SU-DHL-6 (cell line): Measurements from ENCODE around the gene RPTOR.

Source experiments
- H2AFZ ChIP-seq: fragments of 200-600 bp; sonication (generic); 2 replicates; pipeline ENCODE4 v1.6.1; 2014; ENCODE audit warnings: low read depth, mild to moderate bottlenecking, moderate library complexity, mixed read lengths, antibody characterized with exemption, low read length; ENCODE audit not compliant: severe bottlenecking
- H3F3A ChIP-seq: fragments of 200-600 bp; shearing (Covaris generic); 2 replicates; pipeline ENCODE4 v1.6.0; 2016; ENCODE audit warnings: antibody characterized with exemption, mild to moderate bottlenecking; ENCODE audit not compliant: insufficient read depth
- H3K27ac ChIP-seq: fragments of 200-600 bp; sonication (generic); 2 replicates; pipeline ENCODE4 v1.5.1; 2016; ENCODE audit warnings: low read depth, mild to moderate bottlenecking, low read length, moderate library complexity, mixed read lengths
- H3K27me3 ChIP-seq: fragments of 200-600 bp; sonication (generic), shearing (Covaris generic); 2 replicates; pipeline ENCODE4 v1.6.0; 2014; ENCODE audit warnings: mild to moderate bottlenecking, low read length
- H3K36me3 ChIP-seq: fragments of 200-600 bp; sonication (generic); 2 replicates; pipeline ENCODE4 v1.6.1; 2014; ENCODE audit warnings: mild to moderate bottlenecking, low read length, mixed read lengths
- H3K4me2 ChIP-seq: fragments of 300-600, 200-600 bp; shearing (Covaris generic), sonication (generic); 2 replicates; pipeline ENCODE4 v1.6.0; 2014; ENCODE audit warnings: low read length, low read depth, mild to moderate bottlenecking; ENCODE audit not compliant: poor library complexity, severe bottlenecking
- H3K4me3 ChIP-seq: fragments of 200-600 bp; sonication (generic); 2 replicates; pipeline ENCODE4 v1.5.1; 2014; ENCODE audit warnings: antibody characterized with exemption, low read length, mild to moderate bottlenecking, mixed read lengths; ENCODE audit not compliant: insufficient read depth, poor library complexity, severe bottlenecking
- H3K79me2 ChIP-seq: fragments of 200-600 bp; sonication (generic); 2 replicates; pipeline ENCODE4 v1.6.1; 2014; ENCODE audit warnings: mild to moderate bottlenecking, low read length, moderate library complexity; ENCODE audit not compliant: insufficient read depth
- H3K9ac ChIP-seq: fragments of 200-600 bp; sonication (generic); 2 replicates; pipeline ENCODE4 v1.7.0; 2014; ENCODE audit warnings: mild to moderate bottlenecking, low read length
- H3K9me2 ChIP-seq: fragments of 200-600 bp; sonication (generic); replicated peaks from 2 replicates; pipeline ENCODE4 v1.6.1; 2014; ENCODE audit warnings: low read length; ENCODE audit not compliant: insufficient read depth
- H3K9me3 ChIP-seq: fragments of 200-600 bp; sonication (generic); 2 replicates; pipeline ENCODE4 v1.6.1; 2014; ENCODE audit warnings: low read length, mixed read lengths; ENCODE audit not compliant: insufficient read depth
- H4K20me1 ChIP-seq: fragments of 200-600 bp; sonication (generic); 2 replicates; pipeline ENCODE4 v1.6.1; 2014; ENCODE audit warnings: low read depth, mild to moderate bottlenecking, antibody characterized with exemption, low read length, moderate library complexity, mixed read lengths
- CTCF ChIP-seq: fragments of 200-600 bp; sonication (generic); IDR thresholded peaks from one replicate; pipeline ENCODE4 v1.5.1; 2017; ENCODE audit warnings: antibody characterized with exemption, mild to moderate bottlenecking, low read length, moderate library complexity; ENCODE audit not compliant: insufficient read depth, poor library complexity, severe bottlenecking
- EZH2phosphoT487 ChIP-seq: fragments of 200-600 bp; sonication (generic), shearing (Covaris generic); conservative IDR thresholded peaks from 2 replicates; pipeline ENCODE4 v1.6.1; 2018; ENCODE audit warnings: mild to moderate bottlenecking, antibody characterized with exemption, low read length, moderate library complexity, mixed read lengths

The RPTOR gene

GRCh38 chr17:80906364-80907259 lies 362.0 kb downstream of the RPTOR start:
- TF ChIP-seq EZH2phosphoT487 (no peak), CTCF (no peak)
- peaks cover 18% of the 10 kb centered on the region for H3F3A ChIP-seq
- H3K79me2 ChIP-seq: no peaks in the 10 kb centered on the region
- no peaks in the 10 kb centered on the region for H3K27me3 ChIP-seq
- no peak overlapping the region for H3K4me3 ChIP-seq
- no peak overlapping the region for H3K27ac ChIP-seq
- no peak overlapping the region for H3K4me2 ChIP-seq
- H3K9ac ChIP-seq: no peak overlapping the region
- H2AFZ ChIP-seq: no peak overlapping the region
- no peaks in the 10 kb centered on the region for H3K36me3 ChIP-seq
- H3K9me3 ChIP-seq: no peaks in the 10 kb centered on the region
- no peaks in the 10 kb centered on the region for H4K20me1 ChIP-seq
- no peaks in the 10 kb centered on the region for H3K9me2 ChIP-seq

- Histone ChIP-seq H3K9me3 (no peaks in the 10 kb centered on the region), H3K4me2 (no peak overlapping the region), H3K36me3 (no peaks in the 10 kb centered on the region), H3K27ac (no peak overlapping the region), H4K20me1 (no peaks in the 10 kb centered on the region), H3K4me3 (no peak overlapping the region), H3K9ac (no peak overlapping the region), H3K9me2 (no peaks in the 10 kb centered on the region), H3K79me2 (no peaks in the 10 kb centered on the region), H2AFZ (no peak overlapping the region), H3K27me3 (no peaks in the 10 kb centered on the region), H3F3A (peaks cover 24% of the 10 kb centered on the region)
- TF ChIP-seq EZH2phosphoT487 (no peak), CTCF (no peak)
Measured at GRCh38 chr17:80907281-80907680, 362.6 kb downstream of the RPTOR start.

GRCh38 chr17:80908211-80908610 lies 363.6 kb downstream of the RPTOR start:
- H3K9me3 ChIP-seq: no peaks in the 10 kb centered on the region
- no peaks in the 10 kb centered on the region for H3K9me2 ChIP-seq
- no peak for TF ChIP-seq EZH2phosphoT487
- no peak for TF ChIP-seq CTCF
- no peak overlapping the region for H2AFZ ChIP-seq
- H3F3A ChIP-seq: peaks cover 34% of the 10 kb centered on the region
- H3K36me3 ChIP-seq: no peaks in the 10 kb centered on the region; the same call in 1 of the 2 replicates
- H3K9ac ChIP-seq: no peak overlapping the region
- H4K20me1 ChIP-seq: no peaks in the 10 kb centered on the region
- no peak overlapping the region for H3K27ac ChIP-seq
- no peak overlapping the region for H3K4me3 ChIP-seq
- no peaks in the 10 kb centered on the region for H3K27me3 ChIP-seq
- H3K4me2 ChIP-seq: no peak overlapping the region
- H3K79me2 ChIP-seq: no peaks in the 10 kb centered on the region
